HepG2 (cell line): ENCODE data around the gene HCFC1R1. TPM values are rescaled to one million over a fixed set of nuclear protein-coding genes. Genes with fewer than 3 reads are reported as not detected.

Experiments
- ASH2L ChIP-seq: fragments of 300-600, 200-600 bp; sonication (generic); IDR thresholded peaks from 2 replicates; pipeline ENCODE4 v1.7.0; 2017; ENCODE audit warnings: low read depth, mild to moderate bottlenecking, moderate library complexity, mixed read lengths, low read length; ENCODE audit not compliant: insufficient read length
- BATF2 ChIP-seq: sonication (generic); formaldehyde crosslinking; IDR thresholded peaks from 2 replicates; pipeline ENCODE4 v1.8.0; 2022; ENCODE audit warnings: mild to moderate bottlenecking, missing genetic modification reagents, moderate library complexity
- DR1 ChIP-seq: sonication (generic); formaldehyde crosslinking; IDR thresholded peaks from 2 replicates; pipeline ENCODE4 v1.8.0; 2021; ENCODE audit warnings: mild to moderate bottlenecking, missing genetic modification reagents, inconsistent platforms
- HMG20B ChIP-seq: conservative IDR thresholded peaks from 2 replicates; pipeline ENCODE4 v1.6.1; 2016; ENCODE audit warnings: missing genetic modification reagents, missing compliant biosample characterization
- MBNL3 ChIP-seq: fragments of 250-450 bp; sonication (Bioruptor Pico); conservative IDR thresholded peaks from 2 replicates; pipeline ENCODE4 v1.8.0; 2022; ENCODE audit warnings: mild to moderate bottlenecking, inconsistent platforms
- NFYB ChIP-seq: sonication (generic); formaldehyde crosslinking; IDR thresholded peaks from 2 replicates; pipeline ENCODE4 v1.4.0; 2020; ENCODE audit warnings: missing genetic modification reagents
- PREB ChIP-seq: sonication (generic); formaldehyde crosslinking; IDR thresholded peaks from 2 replicates; pipeline ENCODE4 v1.4.0; 2020; ENCODE audit warnings: missing genetic modification reagents
- RFX3 ChIP-seq: IDR thresholded peaks from 2 replicates; pipeline ENCODE4 v1.6.1; 2016; ENCODE audit warnings: missing biosample characterization, missing genetic modification reagents
- SMC3 ChIP-seq: IDR thresholded peaks from 2 replicates; pipeline ENCODE4 v1.6.1; 2011; ENCODE audit warnings: low read length, improper control_type of control experiment
- SUZ12 ChIP-seq: fragments of 150-350 bp; IDR thresholded peaks from 2 replicates; pipeline ENCODE4 v1.6.1; 2014; ENCODE audit warnings: low read depth, low read length
- TBX2 ChIP-seq: sonication (generic); formaldehyde crosslinking; IDR thresholded peaks from 2 replicates; pipeline ENCODE4 v1.5.0; 2020; ENCODE audit warnings: missing genetic modification reagents, mild to moderate bottlenecking, borderline replicate concordance
- WIZ ChIP-seq: sonication (generic); formaldehyde crosslinking; IDR thresholded peaks from 2 replicates; pipeline ENCODE4 v1.5.1; 2020; ENCODE audit warnings: mild to moderate bottlenecking, missing genetic modification reagents
- ZFP90 ChIP-seq: sonication (generic); formaldehyde crosslinking; IDR thresholded peaks from 2 replicates; pipeline ENCODE4 v1.8.0; 2022; ENCODE audit warnings: missing genetic modification reagents, mild to moderate bottlenecking, inconsistent platforms, borderline replicate concordance
- ZNF234 ChIP-seq: sonication (generic); formaldehyde crosslinking; conservative IDR thresholded peaks from 2 replicates; pipeline ENCODE4 v1.5.1; 2020; ENCODE audit warnings: mild to moderate bottlenecking, missing genetic modification reagents
- ZNF3 ChIP-seq: IDR thresholded peaks from 2 replicates; pipeline ENCODE4 v1.7.0; 2017; ENCODE audit warnings: inconsistent platforms
- ZNF564 ChIP-seq: sonication (generic); formaldehyde crosslinking; IDR thresholded peaks from 2 replicates; pipeline ENCODE4 v1.8.1; 2023; ENCODE audit warnings: mild to moderate bottlenecking, missing genetic modification reagents
- ZNF569 ChIP-seq: sonication (generic); formaldehyde crosslinking; IDR thresholded peaks from 2 replicates; pipeline ENCODE4 v1.5.0; 2020; ENCODE audit warnings: mild to moderate bottlenecking, missing genetic modification reagents, moderate library complexity, borderline replicate concordance
- ZNF720 ChIP-seq: sonication (generic); formaldehyde crosslinking; IDR thresholded peaks from 2 replicates; pipeline ENCODE4 v1.4.0; 2020; ENCODE audit warnings: missing genetic modification reagents
- ZSCAN12 ChIP-seq: sonication (generic); formaldehyde crosslinking; IDR thresholded peaks from 2 replicates; pipeline ENCODE4 v1.9.0; 2021; ENCODE audit warnings: mild to moderate bottlenecking, missing genetic modification reagents
- polyA plus RNA-seq, 8 experiments: library from polyadenylated mRNA; depleted of rRNA in 3 of 8; stranded (reverse) in 7 of 8; unstranded in 1 of 8; fragments of >200 nt; fragmentation: Illumina TruSeq in 4 of 8; extraction: Trizol in 4 of 8; gene quantifications; 2 replicates each; pipeline versions ENCODE4 v1.2.1 to v1.2.3, GENCODE V29; 2011 to 2016; ENCODE audit warnings: low read depth in 4 of 8, missing spikeins in 1 of 8, mixed read lengths in 1 of 8; ENCODE audit not compliant: insufficient read depth in 1 of 8
- total RNA-seq, 5 experiments: library from RNA; depleted of rRNA; stranded (reverse); fragments of >200 nt; fragmentation: Illumina TruSeq; extraction: Trizol; gene quantifications; 2 replicates each; pipeline ENCODE4 v1.2.3, GENCODE V29; 2016; ENCODE audit warnings: low read depth in 1 of 5
- TF ChIP-seq, protein P1 (sequence below): sonication (generic); formaldehyde crosslinking; IDR thresholded peaks from 2 replicates; pipeline ENCODE4 v1.5.0; 2020; ENCODE audit warnings: mild to moderate bottlenecking, missing genetic modification reagents, moderate library complexity
- TF ChIP-seq, protein P2 (sequence below): sonication (generic); formaldehyde crosslinking; IDR thresholded peaks from 2 replicates; pipeline ENCODE4 v1.8.0; 2022; ENCODE audit warnings: missing genetic modification reagents, mild to moderate bottlenecking, borderline replicate concordance
- TF ChIP-seq, protein P3 (sequence below): sonication (generic); formaldehyde crosslinking; IDR thresholded peaks from 2 replicates; pipeline ENCODE4 v1.4.0; 2020; ENCODE audit warnings: missing genetic modification reagents
- TF ChIP-seq, protein P4 (sequence below): sonication (generic); formaldehyde crosslinking; conservative IDR thresholded peaks from 2 replicates; pipeline ENCODE4 v1.4.0; 2020; ENCODE audit warnings: missing genetic modification reagents

HCFC1R1 gene
- total and polyA plus RNA-seq, 2 of the 13 experiments (the other 11 are each of a cell fraction or from before 2014, with no cell fraction given) = 13.8 to 16.1 TPM

DNA sequence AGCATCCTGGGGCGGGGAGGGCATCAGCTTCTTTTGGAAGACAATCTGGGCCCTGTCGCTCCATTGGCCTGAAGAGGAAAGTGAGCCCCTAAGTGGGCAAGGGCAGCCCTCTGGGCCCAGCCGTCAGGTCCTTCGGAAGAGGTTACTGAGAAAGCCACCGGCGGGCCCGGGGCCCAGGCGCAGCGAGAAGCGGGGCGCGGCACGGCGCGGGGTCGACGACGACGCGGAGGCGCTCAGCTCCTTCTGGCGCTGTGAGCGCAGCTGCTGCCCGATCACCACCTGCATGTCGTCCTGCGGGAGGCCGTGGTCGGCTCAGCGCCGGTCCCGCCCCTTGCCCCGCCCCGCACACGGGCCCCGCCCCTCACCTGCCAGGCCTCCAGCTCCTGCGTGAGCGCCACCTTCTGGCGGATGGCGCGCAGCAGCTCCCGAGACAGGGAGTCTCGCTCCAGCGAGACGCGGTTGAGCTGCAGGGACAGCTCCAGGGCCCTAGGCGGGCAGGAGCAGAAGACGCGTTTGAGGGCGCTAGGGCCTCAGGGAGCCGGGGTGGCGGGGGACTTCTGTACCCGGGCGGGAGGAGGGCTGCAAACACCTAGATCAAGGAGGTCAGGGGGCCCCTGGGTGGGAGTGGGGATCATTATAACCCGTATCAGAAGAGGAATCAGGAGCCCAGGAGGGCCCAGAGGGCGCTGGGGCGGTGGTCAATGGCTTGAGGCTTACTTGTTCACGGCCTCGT, 4.4 kb upstream of the HCFC1R1 start (continued):
- TF ChIP-seq ZNF569 (CRISPR knock-in tag) (no peak), SUZ12 (no peak), ZSCAN12 (CRISPR knock-in tag) (no peak), SMC3 (peak; percentile 11; the same call in 1 of the 2 replicates), MBNL3 (CRISPR knock-in tag) (no peak), ZNF3 (CRISPR knock-in tag) (no peak), NFYB (peak; percentile 30; the same call in 1 of the 2 replicates), ZNF234 (no peak), ZFP90 (CRISPR knock-in tag) (no peak), ZNF720 (CRISPR knock-in tag) (no peak), HMG20B (CRISPR knock-in tag) (no peak), BATF2 (CRISPR knock-in tag) (no peak), RFX3 (CRISPR knock-in tag) (no peak), WIZ (no peak), DR1 (CRISPR knock-in tag) (peak; percentile 39; the same call in 1 of the 2 replicates), ZNF564 (CRISPR knock-in tag) (no peak), PREB (0 out of 2 replicates have a peak, but pooled peaks have one; percentile 39), ASH2L (no peak), TBX2 (CRISPR knock-in tag) (peak; percentile 51; the same call in 1 of the 2 replicates)
- TF ChIP-seq, protein P1, sequence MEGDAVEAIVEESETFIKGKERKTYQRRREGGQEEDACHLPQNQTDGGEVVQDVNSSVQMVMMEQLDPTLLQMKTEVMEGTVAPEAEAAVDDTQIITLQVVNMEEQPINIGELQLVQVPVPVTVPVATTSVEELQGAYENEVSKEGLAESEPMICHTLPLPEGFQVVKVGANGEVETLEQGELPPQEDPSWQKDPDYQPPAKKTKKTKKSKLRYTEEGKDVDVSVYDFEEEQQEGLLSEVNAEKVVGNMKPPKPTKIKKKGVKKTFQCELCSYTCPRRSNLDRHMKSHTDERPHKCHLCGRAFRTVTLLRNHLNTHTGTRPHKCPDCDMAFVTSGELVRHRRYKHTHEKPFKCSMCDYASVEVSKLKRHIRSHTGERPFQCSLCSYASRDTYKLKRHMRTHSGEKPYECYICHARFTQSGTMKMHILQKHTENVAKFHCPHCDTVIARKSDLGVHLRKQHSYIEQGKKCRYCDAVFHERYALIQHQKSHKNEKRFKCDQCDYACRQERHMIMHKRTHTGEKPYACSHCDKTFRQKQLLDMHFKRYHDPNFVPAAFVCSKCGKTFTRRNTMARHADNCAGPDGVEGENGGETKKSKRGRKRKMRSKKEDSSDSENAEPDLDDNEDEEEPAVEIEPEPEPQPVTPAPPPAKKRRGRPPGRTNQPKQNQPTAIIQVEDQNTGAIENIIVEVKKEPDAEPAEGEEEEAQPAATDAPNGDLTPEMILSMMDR (CRISPR knock-in tag) = peak; percentile 95
- TF ChIP-seq, protein P2, sequence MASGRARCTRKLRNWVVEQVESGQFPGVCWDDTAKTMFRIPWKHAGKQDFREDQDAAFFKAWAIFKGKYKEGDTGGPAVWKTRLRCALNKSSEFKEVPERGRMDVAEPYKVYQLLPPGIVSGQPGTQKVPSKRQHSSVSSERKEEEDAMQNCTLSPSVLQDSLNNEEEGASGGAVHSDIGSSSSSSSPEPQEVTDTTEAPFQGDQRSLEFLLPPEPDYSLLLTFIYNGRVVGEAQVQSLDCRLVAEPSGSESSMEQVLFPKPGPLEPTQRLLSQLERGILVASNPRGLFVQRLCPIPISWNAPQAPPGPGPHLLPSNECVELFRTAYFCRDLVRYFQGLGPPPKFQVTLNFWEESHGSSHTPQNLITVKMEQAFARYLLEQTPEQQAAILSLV (CRISPR knock-in tag) = no peak
- TF ChIP-seq, protein P3, sequence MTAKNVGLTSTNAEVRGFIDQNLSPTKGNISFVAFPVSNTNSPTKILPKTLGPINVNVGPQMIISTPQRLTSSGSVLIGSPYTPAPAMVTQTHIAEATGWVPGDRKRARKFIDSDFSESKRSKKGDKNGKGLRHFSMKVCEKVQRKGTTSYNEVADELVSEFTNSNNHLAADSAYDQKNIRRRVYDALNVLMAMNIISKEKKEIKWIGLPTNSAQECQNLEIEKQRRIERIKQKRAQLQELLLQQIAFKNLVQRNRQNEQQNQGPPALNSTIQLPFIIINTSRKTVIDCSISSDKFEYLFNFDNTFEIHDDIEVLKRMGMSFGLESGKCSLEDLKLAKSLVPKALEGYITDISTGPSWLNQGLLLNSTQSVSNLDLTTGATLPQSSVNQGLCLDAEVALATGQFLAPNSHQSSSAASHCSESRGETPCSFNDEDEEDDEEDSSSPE (CRISPR knock-in tag) = peak; percentile 1; the same call in 1 of the 2 replicates
- TF ChIP-seq, protein P4, sequence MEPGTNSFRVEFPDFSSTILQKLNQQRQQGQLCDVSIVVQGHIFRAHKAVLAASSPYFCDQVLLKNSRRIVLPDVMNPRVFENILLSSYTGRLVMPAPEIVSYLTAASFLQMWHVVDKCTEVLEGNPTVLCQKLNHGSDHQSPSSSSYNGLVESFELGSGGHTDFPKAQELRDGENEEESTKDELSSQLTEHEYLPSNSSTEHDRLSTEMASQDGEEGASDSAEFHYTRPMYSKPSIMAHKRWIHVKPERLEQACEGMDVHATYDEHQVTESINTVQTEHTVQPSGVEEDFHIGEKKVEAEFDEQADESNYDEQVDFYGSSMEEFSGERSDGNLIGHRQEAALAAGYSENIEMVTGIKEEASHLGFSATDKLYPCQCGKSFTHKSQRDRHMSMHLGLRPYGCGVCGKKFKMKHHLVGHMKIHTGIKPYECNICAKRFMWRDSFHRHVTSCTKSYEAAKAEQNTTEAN (CRISPR knock-in tag) = no peak
